ENCODE measurements around the gene PRCD.
A peak's percentile ranks its signal among the peaks of the same experiment; 100 is the strongest.
"Not testable (repeated sequence)": the region's sequence is repeated elsewhere in the genome, so short reads cannot be mapped to it uniquely, and the experiment has no call there.

The PRCD gene

GRCh38 chr17:76527430-76528111 is 12.3 kb upstream of the PRCD start:
- DNase-seq (ENCODE audit: low read depth in 1 of 2, low spot score in 1 of 2) = peak in 1 of 2 donors; percentile 9

GRCh38 chr17:76528156-76528527 is 11.7 kb upstream of the PRCD start:
- no peak for DNase-seq (ENCODE audit: low read depth in 1 of 2, low spot score in 1 of 2)

GRCh38 chr17:76528528-76529223 is 11.2 kb upstream of the PRCD start:
- DNase-seq (ENCODE audit: low read depth in 1 of 2, low spot score in 1 of 2) = no peak

GRCh38 chr17:76529224-76530094 is 10.4 kb upstream of the PRCD start:
- no peak for DNase-seq (ENCODE audit: low read depth in 1 of 2, low spot score in 1 of 2)

GRCh38 chr17:76530095-76530723 is 9.6 kb upstream of the PRCD start:
- DNase-seq (ENCODE audit: low read depth in 1 of 2, low spot score in 1 of 2) = no peak

GRCh38 chr17:76530811-76531485 is 8.9 kb upstream of the PRCD start:
- no peak for DNase-seq (ENCODE audit: low read depth in 1 of 2, low spot score in 1 of 2)

- DNase-seq (ENCODE audit: low read depth in 1 of 2, low spot score in 1 of 2) = no peak
These were observed 8.3 kb upstream of the PRCD start for GRCh38 chr17:76531486-76532038.

- no peak for DNase-seq (ENCODE audit: low read depth in 1 of 2, low spot score in 1 of 2)
These were observed 7.7 kb upstream of the PRCD start for GRCh38 chr17:76532072-76532651.

GRCh38 chr17:76533640-76534359 is 6.0 kb upstream of the PRCD start:
- not testable (repeated sequence) for DNase-seq (ENCODE audit: low read depth in 1 of 2, low spot score in 1 of 2)

GRCh38 chr17:76534831-76535732 is 4.8 kb upstream of the PRCD start:
- no peak for DNase-seq (ENCODE audit: low read depth in 1 of 2, low spot score in 1 of 2)

GRCh38 chr17:76535788-76536510 is 3.9 kb upstream of the PRCD start:
- no peak for DNase-seq (ENCODE audit: low read depth in 1 of 2, low spot score in 1 of 2)

GRCh38 chr17:76536511-76537287 is 3.1 kb upstream of the PRCD start:
- no peak for DNase-seq (ENCODE audit: low read depth in 1 of 2, low spot score in 1 of 2)

GRCh38 chr17:76537288-76537577 is 2.6 kb upstream of the PRCD start:
- no peak for DNase-seq (ENCODE audit: low read depth in 1 of 2, low spot score in 1 of 2)

- DNase-seq (ENCODE audit: low read depth in 1 of 2, low spot score in 1 of 2) = no peak
These were observed 2.1 kb upstream of the PRCD start, which contains the start of gene CYGB for GRCh38 chr17:76537578-76538280. Gene CYGB, minus strand, starts transcription at chr17:76537709. Its CDS starts 167 bp downstream, at chr17:76537542.

GRCh38 chr17:76538281-76538931 is 1.4 kb upstream of the PRCD start:
- DNase-seq (ENCODE audit: low read depth in 1 of 2, low spot score in 1 of 2) = no peak

- DNase-seq (ENCODE audit: low read depth in 1 of 2, low spot score in 1 of 2) = no peak
These were observed 788 bp upstream of the PRCD start for GRCh38 chr17:76538941-76539570.
